IPS-20b (cell line): ENCODE results near the gene ZMYND10.

ENCODE experiments used
- H3K27ac ChIP-seq: one replicate; pipeline ENCODE4 v1.5.1; 2013; ENCODE audit warnings: low read length
- H3K27me3 ChIP-seq: 2 replicates; pipeline ENCODE4 v1.6.1; 2013; ENCODE audit warnings: mild to moderate bottlenecking, low read length, inconsistent platforms; ENCODE audit not compliant: insufficient read depth
- H3K36me3 ChIP-seq: 2 replicates; pipeline ENCODE4 v1.6.1; 2013; ENCODE audit warnings: low read depth, mild to moderate bottlenecking, inconsistent platforms, low read length, moderate library complexity; ENCODE audit not compliant: insufficient read depth
- H3K4me1 ChIP-seq: 2 replicates; pipeline ENCODE4 v1.6.1; 2013; ENCODE audit warnings: mild to moderate bottlenecking, control low read depth, inconsistent platforms, low read length, moderate library complexity; ENCODE audit not compliant: insufficient read depth
- H3K4me3 ChIP-seq: 2 replicates; pipeline ENCODE4 v1.5.1; 2013; ENCODE audit warnings: mild to moderate bottlenecking, low read length, inconsistent platforms
- H3K9ac ChIP-seq: 2 replicates; pipeline ENCODE4 v1.6.1; 2013; ENCODE audit warnings: low read depth, mild to moderate bottlenecking, inconsistent platforms, low read length, moderate library complexity
- H3K9me3 ChIP-seq: 2 replicates; pipeline ENCODE4 v1.6.1; 2013; ENCODE audit warnings: mild to moderate bottlenecking, low read depth, low read length, inconsistent platforms; ENCODE audit not compliant: insufficient read depth

Gene ZMYND10

GRCh38 chr3:50365842-50366220, 20.3 kb upstream of the ZMYND10 start:
- no peaks in the 10 kb centered on the region for H3K36me3 ChIP-seq
- no peaks in the 10 kb centered on the region for H3K4me1 ChIP-seq
- peak overlapping the region; percentile 66; the same call in 1 of the 2 replicates for H3K9ac ChIP-seq
- H3K27me3 ChIP-seq, result peaks cover 29% of the 10 kb centered on the region
- H3K9me3 ChIP-seq, result no peaks in the 10 kb centered on the region
- H3K4me3 ChIP-seq, result peak overlapping the region; percentile 72
- no peak overlapping the region for H3K27ac ChIP-seq

- Histone ChIP-seq H3K9ac (peak overlapping the region; percentile 66; the same call in 1 of the 2 replicates), H3K27ac (no peak overlapping the region)
Measured at GRCh38 chr3:50365080-50365841, 19.7 kb upstream of the ZMYND10 start.

GRCh38 chr3:50364573-50365079, 19.1 kb upstream of the ZMYND10 start:
- Histone ChIP-seq H3K9me3 (no peaks in the 10 kb centered on the region), H3K27me3 (peaks cover 29% of the 10 kb centered on the region), H3K27ac (no peak overlapping the region), H3K4me3 (peak overlapping the region; percentile 72; the same call in 1 of the 2 replicates), H3K4me1 (0 out of 2 replicates have a peak, but pooled peaks cover 2% of the 10 kb centered on the region), H3K9ac (peak overlapping the region; percentile 65; the same call in 1 of the 2 replicates), H3K36me3 (no peaks in the 10 kb centered on the region)

More at GRCh38 chr3:50365080-50365841, 19.7 kb upstream of the ZMYND10 start:
- Histone ChIP-seq H3K4me1 (no peaks in the 10 kb centered on the region), H3K36me3 (no peaks in the 10 kb centered on the region), H3K27me3 (peaks cover 29% of the 10 kb centered on the region), H3K9me3 (no peaks in the 10 kb centered on the region), H3K4me3 (peak overlapping the region; percentile 72)

- no peaks in the 10 kb centered on the region for H3K9me3 ChIP-seq
Measured at GRCh38 chr3:50359760-50360110, 14.2 kb upstream of the ZMYND10 start.

GRCh38 chr3:50358911-50359759, 13.6 kb upstream of the ZMYND10 start, which contains the start of gene TMEM115:
Gene TMEM115, minus strand, starts transcription at chr3:50359521. Its CDS starts 458 bp downstream, at chr3:50359063.
- H3K27ac ChIP-seq, result no peak within 1 kb of the TSS
- no peaks in the 10 kb centered on the region for H3K9me3 ChIP-seq
- peak within 1 kb of the TSS; percentile 94 for H3K4me3 ChIP-seq
- H3K36me3 ChIP-seq, result peaks cover 13% of the 10 kb centered on the region
- H3K9ac ChIP-seq, result peak within 1 kb of the TSS; percentile 88
- peaks cover 12% of the 10 kb centered on the region for H3K27me3 ChIP-seq
- H3K4me1 ChIP-seq, result peaks cover 6% of the 10 kb centered on the region; the same call in 1 of the 2 replicates

More at GRCh38 chr3:50359760-50360110, 14.2 kb upstream of the ZMYND10 start:
- no peak overlapping the region for H3K27ac ChIP-seq
- H3K4me3 ChIP-seq, result peak overlapping the region; percentile 94
- peak overlapping the region; percentile 3; the same call in 1 of the 2 replicates for H3K9ac ChIP-seq
- peaks cover 17% of the 10 kb centered on the region for H3K27me3 ChIP-seq
- peaks cover 6% of the 10 kb centered on the region; the same call in 1 of the 2 replicates for H3K4me1 ChIP-seq
- H3K36me3 ChIP-seq, result peaks cover 7% of the 10 kb centered on the region; the same call in 1 of the 2 replicates

GRCh38 chr3:50358355-50358910, 12.9 kb upstream of the ZMYND10 start:
- H3K36me3 ChIP-seq, result peaks cover 20% of the 10 kb centered on the region
- H3K4me1 ChIP-seq, result peaks cover 6% of the 10 kb centered on the region; the same call in 1 of the 2 replicates
- H3K4me3 ChIP-seq, result peak overlapping the region; percentile 94
- no peak overlapping the region for H3K27ac ChIP-seq
- peak overlapping the region; percentile 88 for H3K9ac ChIP-seq
- H3K9me3 ChIP-seq, result no peaks in the 10 kb centered on the region
- H3K27me3 ChIP-seq, result peaks cover 5% of the 10 kb centered on the region

GRCh38 chr3:50357481-50357880, 11.9 kb upstream of the ZMYND10 start:
- H3K4me3 ChIP-seq, result peak overlapping the region; percentile 52; the same call in 1 of the 2 replicates
- peaks cover 22% of the 10 kb centered on the region for H3K36me3 ChIP-seq
- H3K27ac ChIP-seq, result no peak overlapping the region
- peaks cover 6% of the 10 kb centered on the region; the same call in 1 of the 2 replicates for H3K4me1 ChIP-seq
- H3K9ac ChIP-seq, result 0 out of 2 replicates have a peak overlapping the region, but pooled peaks have one; percentile 88
- H3K9me3 ChIP-seq, result no peaks in the 10 kb centered on the region
- no peaks in the 10 kb centered on the region for H3K27me3 ChIP-seq

GRCh38 chr3:50356553-50356952, 11.0 kb upstream of the ZMYND10 start:
- Histone ChIP-seq H3K36me3 (peaks cover 22% of the 10 kb centered on the region), H3K4me1 (peaks cover 6% of the 10 kb centered on the region; the same call in 1 of the 2 replicates), H3K9me3 (no peaks in the 10 kb centered on the region), H3K27me3 (no peaks in the 10 kb centered on the region), H3K27ac (no peak overlapping the region), H3K9ac (no peak overlapping the region), H3K4me3 (no peak overlapping the region)

GRCh38 chr3:50355829-50356552, 10.5 kb upstream of the ZMYND10 start:
- Histone ChIP-seq H3K4me3 (no peak overlapping the region), H3K4me1 (peaks cover 6% of the 10 kb centered on the region; the same call in 1 of the 2 replicates), H3K9ac (no peak overlapping the region)

GRCh38 chr3:50354850-50355249, 9.3 kb upstream of the ZMYND10 start:
- H3K9ac ChIP-seq, result no peak overlapping the region
- no peaks in the 10 kb centered on the region for H3K9me3 ChIP-seq
- H3K36me3 ChIP-seq, result peaks cover 22% of the 10 kb centered on the region
- peaks cover 3% of the 10 kb centered on the region; the same call in 1 of the 2 replicates for H3K4me1 ChIP-seq
- H3K4me3 ChIP-seq, result no peak overlapping the region
- no peak overlapping the region for H3K27ac ChIP-seq
- H3K27me3 ChIP-seq, result no peaks in the 10 kb centered on the region

More at GRCh38 chr3:50355829-50356552, 10.5 kb upstream of the ZMYND10 start:
- no peaks in the 10 kb centered on the region for H3K9me3 ChIP-seq
- no peak overlapping the region for H3K27ac ChIP-seq
- peaks cover 22% of the 10 kb centered on the region for H3K36me3 ChIP-seq
- H3K27me3 ChIP-seq, result no peaks in the 10 kb centered on the region
